Measurements from ENCODE around the gene RNF220. TPM values are rescaled to one million over a fixed set of nuclear protein-coding genes. Genes with fewer than 3 reads are reported as not detected.

RNF220 gene
- total RNA-seq, 2 donors from 2014 or later, result 85.4 to 124 TPM

DNA sequence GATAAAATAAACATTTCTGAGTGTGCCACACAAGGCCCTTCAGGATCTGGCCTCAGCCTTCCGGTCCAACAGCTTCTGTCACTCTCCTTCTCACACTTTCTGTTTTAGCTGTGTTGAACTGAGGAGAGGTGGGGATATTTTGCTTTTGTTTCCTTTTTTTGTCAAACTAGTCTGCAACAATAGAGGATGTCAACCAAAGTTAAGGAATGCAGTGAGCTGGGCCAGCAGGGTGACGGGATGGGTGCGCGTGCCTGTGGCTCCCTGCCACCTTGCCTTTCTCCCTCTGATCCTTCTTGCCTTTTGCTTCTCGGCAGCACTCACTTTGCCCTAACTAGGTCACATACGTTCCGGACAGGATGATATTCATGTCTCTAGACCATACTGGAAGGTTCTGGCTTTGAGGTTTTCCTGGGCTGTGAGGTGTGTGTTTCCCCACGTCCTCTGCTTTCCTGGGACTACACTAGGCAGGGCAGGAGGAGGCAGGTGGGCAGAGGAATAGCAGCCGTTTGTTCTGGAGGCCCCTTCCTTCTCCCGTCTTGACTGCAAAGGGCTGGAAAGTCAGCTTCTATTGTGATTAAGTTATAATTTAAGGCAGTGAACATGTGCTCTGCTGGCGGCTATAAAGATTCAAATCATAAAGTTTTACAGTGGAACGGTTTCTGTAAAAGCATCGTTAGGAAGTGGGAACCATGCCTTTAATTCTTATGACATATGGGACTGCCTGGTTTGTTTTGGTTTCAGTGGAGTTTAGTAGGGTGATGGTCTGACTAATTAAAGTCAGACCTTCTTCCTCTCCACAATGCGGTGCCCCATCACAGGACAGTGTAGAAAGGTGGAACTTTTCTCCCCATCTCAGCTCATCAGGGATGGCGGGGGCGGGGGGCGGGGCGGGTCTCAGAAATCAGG, 67.8 kb downstream of the RNF220 start:
- 51 to 59% methylated on average over 18 of the region's 18 CpGs for WGBS, 2 donors
- no peaks in the 10 kb centered on the region for H3K9me3 ChIP-seq
- no peak overlapping the region for H3K27ac ChIP-seq
- H3K4me3 ChIP-seq, result no peak overlapping the region
- no peaks in the 10 kb centered on the region for H3K27me3 ChIP-seq
- intact Hi-C loops (cut with DNase I), result no loop called here
- H3K36me3 ChIP-seq (replicated peaks in 1 of 2; ENCODE audit: insufficient read depth in 1 of 2, low read depth in 2 of 2), result no peaks in the 10 kb centered on the region
- no peaks in the 10 kb centered on the region for H3K4me1 ChIP-seq
- TF ChIP-seq POLR2A (IDR thresholded peaks at IDR 0.05), result no peak
- TF ChIP-seq, protein P1, sequence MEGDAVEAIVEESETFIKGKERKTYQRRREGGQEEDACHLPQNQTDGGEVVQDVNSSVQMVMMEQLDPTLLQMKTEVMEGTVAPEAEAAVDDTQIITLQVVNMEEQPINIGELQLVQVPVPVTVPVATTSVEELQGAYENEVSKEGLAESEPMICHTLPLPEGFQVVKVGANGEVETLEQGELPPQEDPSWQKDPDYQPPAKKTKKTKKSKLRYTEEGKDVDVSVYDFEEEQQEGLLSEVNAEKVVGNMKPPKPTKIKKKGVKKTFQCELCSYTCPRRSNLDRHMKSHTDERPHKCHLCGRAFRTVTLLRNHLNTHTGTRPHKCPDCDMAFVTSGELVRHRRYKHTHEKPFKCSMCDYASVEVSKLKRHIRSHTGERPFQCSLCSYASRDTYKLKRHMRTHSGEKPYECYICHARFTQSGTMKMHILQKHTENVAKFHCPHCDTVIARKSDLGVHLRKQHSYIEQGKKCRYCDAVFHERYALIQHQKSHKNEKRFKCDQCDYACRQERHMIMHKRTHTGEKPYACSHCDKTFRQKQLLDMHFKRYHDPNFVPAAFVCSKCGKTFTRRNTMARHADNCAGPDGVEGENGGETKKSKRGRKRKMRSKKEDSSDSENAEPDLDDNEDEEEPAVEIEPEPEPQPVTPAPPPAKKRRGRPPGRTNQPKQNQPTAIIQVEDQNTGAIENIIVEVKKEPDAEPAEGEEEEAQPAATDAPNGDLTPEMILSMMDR (IDR thresholded peaks at IDR 0.05), result no peak
- ATAC-seq (no peak), DNase-seq (no peak)

DNA sequence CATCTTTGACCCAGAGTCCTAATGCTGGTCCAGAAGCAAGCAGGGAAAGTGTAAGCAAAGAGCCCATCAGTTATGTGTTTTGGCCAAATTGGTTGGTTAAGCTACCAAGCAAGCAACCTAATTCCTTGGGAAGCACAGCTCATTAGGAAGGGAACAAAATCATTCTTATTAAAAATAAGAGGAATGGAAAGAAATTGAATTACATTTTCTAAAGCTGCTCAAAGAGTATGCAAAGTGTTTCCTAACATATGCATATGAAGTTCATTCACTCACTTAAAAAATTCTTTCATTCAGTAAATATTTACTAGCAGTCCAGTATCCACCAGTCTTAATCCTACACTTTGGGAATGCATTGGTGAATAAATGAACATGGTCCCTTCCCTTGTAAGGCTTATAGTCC, 71.8 kb downstream of the RNF220 start:
- intact Hi-C loops (cut with DNase I), result no loop called here
- no peak overlapping the region for H3K4me3 ChIP-seq
- no peak overlapping the region for H3K27ac ChIP-seq
- ATAC-seq (no peak), DNase-seq (no peak)
- H3K27me3 ChIP-seq, result no peaks in the 10 kb centered on the region
- no peaks in the 10 kb centered on the region for H3K36me3 ChIP-seq (replicated peaks in 1 of 2; ENCODE audit: insufficient read depth in 1 of 2, low read depth in 2 of 2)
- no peaks in the 10 kb centered on the region for H3K4me1 ChIP-seq
- TF ChIP-seq POLR2A (IDR thresholded peaks at IDR 0.05), result no peak
- TF ChIP-seq, protein P1 (IDR thresholded peaks at IDR 0.05), result no peak
- no peaks in the 10 kb centered on the region for H3K9me3 ChIP-seq

DNA sequence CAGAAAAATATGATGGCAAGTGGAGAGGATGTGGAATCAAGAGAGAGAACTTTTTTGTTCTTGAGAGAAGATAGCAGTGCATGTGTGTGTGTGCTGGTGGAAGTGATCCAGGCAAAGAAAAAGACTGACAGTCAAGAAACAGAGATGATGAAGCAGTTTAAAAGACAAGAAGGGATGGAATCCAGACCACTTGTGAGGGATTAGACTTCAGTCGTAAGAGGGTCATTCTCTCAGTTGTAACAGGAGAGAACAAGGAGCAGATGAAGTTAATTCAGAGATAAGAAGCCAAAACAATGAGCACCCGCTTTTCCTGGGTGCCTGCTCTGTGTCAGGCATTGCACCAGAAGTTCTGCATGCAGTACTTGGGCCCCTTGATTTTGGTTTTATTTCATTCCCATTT, 76.6 kb downstream of the RNF220 start:
- intact Hi-C loops (cut with DNase I), result no loop called here
- no peaks in the 10 kb centered on the region for H3K4me1 ChIP-seq
- ATAC-seq (no peak), DNase-seq (no peak)
- WGBS, 2 donors, result 46 to 64% methylated on average over 2 of the region's 2 CpGs
- no peak overlapping the region for H3K4me3 ChIP-seq
- TF ChIP-seq POLR2A (IDR thresholded peaks at IDR 0.05), result no peak
- TF ChIP-seq, protein P1 (IDR thresholded peaks at IDR 0.05), result no peak
- H3K36me3 ChIP-seq (replicated peaks in 1 of 2; ENCODE audit: insufficient read depth in 1 of 2, low read depth in 2 of 2), result no peaks in the 10 kb centered on the region
- H3K9me3 ChIP-seq, result no peaks in the 10 kb centered on the region
- H3K27me3 ChIP-seq, result no peaks in the 10 kb centered on the region
- H3K27ac ChIP-seq, result no peak overlapping the region

DNA sequence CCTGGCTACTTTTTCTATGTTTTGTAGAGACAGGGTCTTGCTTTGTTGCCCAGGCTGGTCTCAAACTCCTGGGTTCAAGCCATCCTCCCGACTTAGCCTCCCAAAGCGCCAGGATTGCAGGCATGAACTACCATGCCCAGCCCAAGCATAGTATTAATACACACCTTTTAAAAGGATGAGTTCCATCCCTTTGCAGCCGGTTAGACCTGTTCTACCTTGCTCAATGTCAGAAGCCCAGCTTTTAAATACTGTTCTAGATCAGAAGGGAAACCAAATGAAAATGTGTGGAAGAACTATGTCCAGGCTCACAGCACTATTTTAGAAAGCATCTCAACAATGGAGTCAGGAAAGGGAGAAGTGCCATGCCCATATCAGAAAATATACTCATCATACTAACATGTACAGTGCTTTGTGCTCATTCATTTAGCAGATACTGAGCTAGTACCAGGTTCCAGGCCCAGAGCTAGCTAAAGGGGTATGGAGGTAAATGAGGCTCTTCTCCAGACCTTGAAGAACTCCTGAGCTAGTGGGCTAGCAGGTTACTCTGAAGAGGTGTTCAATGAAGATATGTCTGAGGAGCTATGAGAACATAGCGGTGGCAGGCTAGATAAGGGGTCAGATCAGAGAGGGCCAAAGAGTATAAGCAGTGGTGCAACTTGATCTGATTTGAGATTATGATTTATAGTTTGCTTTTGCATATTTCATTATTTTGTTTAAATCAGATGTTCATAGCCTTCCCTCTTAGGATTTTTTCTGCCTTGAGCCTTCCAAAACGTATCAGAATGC, 78.2 kb downstream of the RNF220 start:
- ATAC-seq, result no peak
- no peaks in the 10 kb centered on the region for H3K4me1 ChIP-seq
- H3K27ac ChIP-seq, result no peak overlapping the region
- intact Hi-C loops (cut with DNase I), result no loop called here
- no peaks in the 10 kb centered on the region for H3K27me3 ChIP-seq
- TF ChIP-seq POLR2A (IDR thresholded peaks at IDR 0.05), result no peak
- TF ChIP-seq, protein P1 (IDR thresholded peaks at IDR 0.05), result no peak
- WGBS, 2 donors, result 75 to 76% methylated on average over 5 of the region's 5 CpGs
- no peak for DNase-seq
- H3K9me3 ChIP-seq, result no peaks in the 10 kb centered on the region
- H3K4me3 ChIP-seq, result no peak overlapping the region
- H3K36me3 ChIP-seq (replicated peaks in 1 of 2; ENCODE audit: insufficient read depth in 1 of 2, low read depth in 2 of 2), result no peaks in the 10 kb centered on the region

Measured in body of pancreas (tissue), 4 donors.